ENCODE data around the gene OAF.

OAF gene

GRCh38 chr11:120224972-120225909, 14.4 kb downstream of the OAF start:
- no peak for DNase-seq

- no peak for DNase-seq
These were observed 15.4 kb downstream of the OAF start for GRCh38 chr11:120226242-120226641.

GRCh38 chr11:120226714-120227113, 15.9 kb downstream of the OAF start:
- DNase-seq, result no peak

GRCh38 chr11:120227228-120227852, 16.5 kb downstream of the OAF start:
- no peak for DNase-seq

GRCh38 chr11:120228794-120229384, 18.1 kb downstream of the OAF start:
- no peak for DNase-seq

GRCh38 chr11:120229451-120230424, 18.9 kb downstream of the OAF start:
- no peak for DNase-seq

- DNase-seq, result no peak
These were observed 19.7 kb downstream of the OAF start for GRCh38 chr11:120230433-120231071.

- DNase-seq, result no peak
These were observed 21.1 kb downstream of the OAF start for GRCh38 chr11:120231963-120232362.

GRCh38 chr11:120233207-120233803, 22.5 kb downstream of the OAF start:
- no peak for DNase-seq

- peak; percentile 18 for DNase-seq
These were observed 24.3 kb downstream of the OAF start for GRCh38 chr11:120235024-120235628.

- no peak for DNase-seq
These were observed 25.6 kb downstream of the OAF start for GRCh38 chr11:120236169-120237107.

- no peak for DNase-seq
These were observed 28.3 kb downstream of the OAF start for GRCh38 chr11:120238968-120239620.

- no peak for DNase-seq
These were observed 29.1 kb downstream of the OAF start, which contains the start of gene POU2F3 for GRCh38 chr11:120239713-120240640. Gene POU2F3, plus strand, starts transcription at chr11:120240140. Its CDS starts 204 bp downstream, at chr11:120240344.

GRCh38 chr11:120240866-120241265, 30.0 kb downstream of the OAF start:
- DNase-seq, result no peak

- no peak for DNase-seq
These were observed 30.4 kb downstream of the OAF start for GRCh38 chr11:120241277-120241676.

GRCh38 chr11:120243221-120243620, 32.4 kb downstream of the OAF start:
- DNase-seq, result no peak

- no peak for DNase-seq
These were observed 33.9 kb downstream of the OAF start for GRCh38 chr11:120244476-120245365.
